Suppressor macrophage treated with lipopolysaccharide for 1 hour (primary cell): ENCODE data around the gene PPARD.
A peak's percentile ranks its signal among the peaks of the same experiment; 100 is the strongest.
"Not testable (repeated sequence)": the region's sequence is repeated elsewhere in the genome, so short reads cannot be mapped to it uniquely, and the experiment has no call there.

Experiments used
- DNase-seq, 3 donors: peaks; one replicate each; pipeline ENCODE4 v3.0.0-alpha.2; 2020 to 2022

PPARD gene

GRCh38 chr6:35411066-35411465 lies 68.7 kb downstream of the PPARD start:
- no peak for DNase-seq

GRCh38 chr6:35412102-35412501 lies 69.7 kb downstream of the PPARD start:
- DNase-seq = no peak

- DNase-seq = no peak
These were observed 71.6 kb downstream of the PPARD start for GRCh38 chr6:35413911-35414310.

- peak in 2 of 3 donors; percentile 22 to 25 for DNase-seq
These were observed 72.9 kb downstream of the PPARD start for GRCh38 chr6:35415065-35415891.

- DNase-seq = peak; percentile 40 to 48 (median 43)
These were observed 75.8 kb downstream of the PPARD start for GRCh38 chr6:35417979-35418661.

- no peak for DNase-seq
These were observed 77.1 kb downstream of the PPARD start for GRCh38 chr6:35419417-35419816.

GRCh38 chr6:35419961-35420360 lies 77.6 kb downstream of the PPARD start:
- DNase-seq = no peak

- DNase-seq = no peak
These were observed 82.9 kb downstream of the PPARD start for GRCh38 chr6:35425284-35425683.

GRCh38 chr6:35426074-35426473 lies 83.7 kb downstream of the PPARD start:
- DNase-seq = peak; percentile 41 to 57 (median 54)

GRCh38 chr6:35427435-35427834 lies 85.1 kb downstream of the PPARD start:
- no peak for DNase-seq

GRCh38 chr6:35427851-35428321 lies 85.5 kb downstream of the PPARD start:
- DNase-seq = no peak

GRCh38 chr6:35428421-35429149 lies 86.2 kb downstream of the PPARD start:
- no peak for DNase-seq

GRCh38 chr6:35429463-35429862 lies 87.1 kb downstream of the PPARD start:
- no peak for DNase-seq

- no peak for DNase-seq
These were observed 89.9 kb downstream of the PPARD start for GRCh38 chr6:35432291-35432690.

GRCh38 chr6:35432702-35433101 lies 90.3 kb downstream of the PPARD start:
- DNase-seq = not testable (repeated sequence)

GRCh38 chr6:35435074-35435837 lies 92.9 kb downstream of the PPARD start:
- no peak for DNase-seq

GRCh38 chr6:35436071-35436857 lies 93.9 kb downstream of the PPARD start:
- DNase-seq = no peak

- not testable (repeated sequence) for DNase-seq
These were observed 96.2 kb downstream of the PPARD start for GRCh38 chr6:35438378-35439065.

GRCh38 chr6:35439308-35439707 lies 97.0 kb downstream of the PPARD start:
- no peak for DNase-seq

- DNase-seq = no peak
These were observed 98.8 kb downstream of the PPARD start for GRCh38 chr6:35441205-35441604.

- DNase-seq = no peak
These were observed 99.3 kb downstream of the PPARD start for GRCh38 chr6:35441642-35442041.
